GM21360 (cell line): ENCODE results near the gene AGTPBP1.
"Not testable (repeated sequence)": the region's sequence is repeated elsewhere in the genome, so short reads cannot be mapped to it uniquely, and the experiment has no call there.

Experiments used
- ATAC-seq: cut with Tn5 transposase; IDR thresholded peaks from one replicate; pipeline ENCODE4 v1.9.1; 2021; ENCODE audit warnings: mild to moderate bottlenecking, moderate library complexity; ENCODE audit not compliant: unreplicated experiment

AGTPBP1 gene

GRCh38 chr9:85640425-85640824, 101.3 kb downstream of the AGTPBP1 start:
- ATAC-seq, result no peak

- ATAC-seq, result no peak
Measured at GRCh38 chr9:85639675-85640186, 102.0 kb downstream of the AGTPBP1 start.

- ATAC-seq, result no peak
Measured at GRCh38 chr9:85631809-85632208, 109.9 kb downstream of the AGTPBP1 start.

GRCh38 chr9:85630676-85631075, 111.1 kb downstream of the AGTPBP1 start:
- no peak for ATAC-seq

GRCh38 chr9:85617141-85617670, 124.5 kb downstream of the AGTPBP1 start:
- no peak for ATAC-seq

GRCh38 chr9:85615792-85616191, 126.0 kb downstream of the AGTPBP1 start:
- ATAC-seq, result no peak

GRCh38 chr9:85610074-85610860, 131.5 kb downstream of the AGTPBP1 start:
- ATAC-seq, result peak; percentile 90

- ATAC-seq, result no peak
Measured at GRCh38 chr9:85605905-85606304, 135.8 kb downstream of the AGTPBP1 start.

- ATAC-seq, result no peak
Measured at GRCh38 chr9:85603936-85604335, 137.8 kb downstream of the AGTPBP1 start.

GRCh38 chr9:85602742-85603141, 139.0 kb downstream of the AGTPBP1 start:
- ATAC-seq, result no peak

GRCh38 chr9:85600675-85601263, 141.0 kb downstream of the AGTPBP1 start:
- ATAC-seq, result no peak

- ATAC-seq, result no peak
Measured at GRCh38 chr9:85599540-85600105, 142.1 kb downstream of the AGTPBP1 start.

- ATAC-seq, result no peak
Measured at GRCh38 chr9:85594316-85594715, 147.4 kb downstream of the AGTPBP1 start.

- ATAC-seq, result no peak
Measured at GRCh38 chr9:85586684-85587083, 155.1 kb downstream of the AGTPBP1 start.

GRCh38 chr9:85577353-85577952, 164.3 kb downstream of the AGTPBP1 start:
- no peak for ATAC-seq

GRCh38 chr9:85575868-85576267, 165.9 kb downstream of the AGTPBP1 start:
- ATAC-seq, result no peak

GRCh38 chr9:85573546-85573945, 168.2 kb downstream of the AGTPBP1 start:
- not testable (repeated sequence) for ATAC-seq

GRCh38 chr9:85572917-85573316, 168.8 kb downstream of the AGTPBP1 start:
- ATAC-seq, result not testable (repeated sequence)

- ATAC-seq, result no peak
Measured at GRCh38 chr9:85569988-85570387, 171.8 kb downstream of the AGTPBP1 start.

GRCh38 chr9:85559526-85559925, 182.2 kb downstream of the AGTPBP1 start:
- ATAC-seq, result no peak

- no peak for ATAC-seq
Measured at GRCh38 chr9:85554349-85554748, 187.4 kb downstream of the AGTPBP1 start.
